GM21526 (cell line): ENCODE results near the gene AMH.
"Not testable (repeated sequence)": the region's sequence is repeated elsewhere in the genome, so short reads cannot be mapped to it uniquely, and the experiment has no call there.

Experiments
- ATAC-seq: cut with Tn5 transposase; IDR thresholded peaks from one replicate; pipeline ENCODE4 v1.9.1; 2021; ENCODE audit warnings: moderate library complexity; ENCODE audit not compliant: unreplicated experiment, low FRiP score

AMH gene

DNA sequence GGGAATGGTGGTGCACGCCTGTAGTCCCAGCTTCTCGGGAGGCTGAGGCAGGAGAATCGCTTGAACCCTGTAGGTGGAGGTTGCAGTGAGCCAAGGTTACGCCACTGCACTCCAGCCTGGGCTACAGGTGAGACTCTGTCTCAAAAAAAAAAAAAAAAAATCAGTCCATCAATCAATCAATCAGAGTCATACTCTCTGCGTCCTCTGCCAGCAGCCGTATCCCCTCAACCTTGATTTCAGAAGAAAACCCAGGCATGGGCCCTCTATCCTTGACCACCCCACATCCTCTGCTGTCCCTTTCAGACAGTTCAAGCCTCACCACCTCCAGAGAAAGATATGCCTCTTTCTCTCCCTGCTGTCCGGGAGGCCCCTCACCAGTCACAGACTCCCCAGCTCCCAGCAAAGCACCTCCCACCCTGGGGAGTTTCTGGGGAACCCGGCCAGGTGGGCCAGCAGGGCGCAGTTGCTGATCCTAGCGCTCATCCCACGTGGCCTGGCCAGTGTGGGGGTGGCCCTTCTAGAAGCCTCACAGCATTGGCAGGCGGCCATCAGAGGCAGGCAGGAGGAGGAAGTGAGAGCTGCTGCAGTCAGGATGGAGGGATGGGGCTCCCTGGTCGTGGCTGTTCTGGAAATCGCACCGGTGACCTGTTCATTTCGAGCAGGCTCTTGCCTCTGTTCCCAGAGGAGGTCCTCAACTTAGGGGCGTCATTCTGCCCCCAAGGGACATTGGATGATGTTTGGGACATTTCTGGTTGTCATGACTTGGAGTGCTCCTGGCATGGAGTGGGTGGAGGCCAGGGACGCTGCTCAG is 17.3 kb downstream of the AMH start:
- ATAC-seq = peak; percentile 28

DNA sequence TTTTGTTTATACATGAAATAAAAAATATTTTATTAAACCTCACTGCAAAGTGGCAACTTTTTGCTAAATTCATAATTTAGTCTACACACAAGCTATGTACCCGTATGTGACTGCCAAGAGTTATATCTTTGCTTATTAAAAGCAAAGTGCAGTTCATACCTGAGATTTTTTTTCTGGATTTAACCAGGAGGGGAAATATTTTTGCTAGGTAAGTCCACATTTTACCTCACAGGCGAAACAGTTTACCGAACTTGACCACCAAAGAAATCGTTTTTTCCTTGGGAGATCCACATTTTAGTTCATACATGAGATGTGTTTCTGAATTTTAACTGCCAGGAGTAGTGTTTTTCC is 19.3 kb downstream of the AMH start:
- ATAC-seq = no peak

DNA sequence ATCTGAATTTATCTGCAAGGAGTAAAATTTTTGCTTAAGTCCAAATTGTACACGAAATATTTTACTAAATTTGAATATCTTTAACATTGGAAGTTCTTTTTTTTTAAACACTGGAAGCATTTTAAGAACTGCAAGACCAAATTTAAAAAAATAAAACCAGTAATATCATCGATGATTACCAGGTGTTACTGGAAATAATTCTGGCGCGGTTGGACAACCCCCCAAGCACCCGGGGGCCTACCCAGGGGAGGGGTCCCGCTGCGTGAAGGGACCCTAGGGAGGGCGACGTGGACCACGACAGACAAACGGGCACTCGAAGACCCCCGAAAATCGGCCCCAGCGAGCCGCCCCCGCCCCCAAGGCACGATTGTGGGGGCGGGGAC is 19.7 kb downstream of the AMH start:
- no peak for ATAC-seq

DNA sequence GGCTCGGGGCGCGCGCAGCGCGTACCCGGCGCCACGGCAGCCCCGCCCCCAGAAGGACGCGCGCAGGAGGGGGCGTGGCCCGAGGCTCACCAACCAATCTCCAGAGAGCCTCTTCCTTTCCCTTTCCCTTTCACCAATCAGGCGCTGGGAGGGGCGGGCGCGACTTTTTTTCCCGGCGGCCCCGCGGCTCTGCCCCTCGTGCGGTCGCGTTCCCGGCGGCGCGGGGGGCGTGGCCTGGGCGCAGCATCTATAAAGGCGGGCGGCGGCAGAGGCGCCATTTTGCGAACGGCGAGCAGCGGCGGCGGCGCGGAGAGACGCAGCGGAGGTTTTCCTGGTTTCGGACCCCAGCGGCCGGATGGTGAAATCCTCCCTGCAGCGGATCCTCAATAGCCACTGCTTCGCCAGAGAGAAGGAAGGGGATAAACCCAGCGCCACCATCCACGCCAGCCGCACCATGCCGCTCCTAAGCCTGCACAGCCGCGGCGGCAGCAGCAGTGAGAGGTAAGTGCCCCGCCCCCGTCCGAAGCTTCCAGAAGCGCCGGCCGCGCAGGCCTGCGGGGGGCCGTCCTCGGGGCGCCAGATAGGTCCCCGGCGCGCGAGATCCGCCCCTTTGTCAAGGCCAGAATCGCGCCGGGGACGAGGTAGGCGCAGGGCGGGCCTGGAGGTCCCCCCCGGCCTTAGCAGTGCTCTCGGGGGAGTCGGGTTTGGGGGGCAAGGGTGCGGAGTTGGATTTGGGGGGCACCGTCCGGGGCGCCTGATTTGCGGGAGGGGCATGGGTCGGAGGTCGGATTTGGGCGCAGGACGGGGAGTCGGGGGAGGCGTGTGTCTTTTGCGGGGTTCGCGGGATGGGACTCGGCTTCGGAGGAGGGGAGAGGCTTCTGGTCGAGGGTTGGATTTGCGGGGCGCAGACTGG is 20.4 kb downstream of the AMH start:
- ATAC-seq = peak; percentile 43

DNA sequence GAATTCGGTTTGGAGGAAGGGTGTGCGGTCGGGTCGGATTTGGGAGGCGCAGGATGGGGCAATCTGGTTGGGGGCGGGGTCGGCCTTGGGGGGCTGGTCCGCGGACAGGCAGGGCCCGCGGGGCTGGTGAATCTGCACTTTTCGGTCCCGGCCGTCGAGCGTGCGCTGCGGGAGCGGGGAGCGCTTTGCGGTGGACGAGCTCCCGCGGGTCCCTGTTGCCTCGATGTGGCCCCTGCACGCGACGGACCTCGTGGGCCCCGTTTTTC is 21.0 kb downstream of the AMH start:
- ATAC-seq = no peak

DNA sequence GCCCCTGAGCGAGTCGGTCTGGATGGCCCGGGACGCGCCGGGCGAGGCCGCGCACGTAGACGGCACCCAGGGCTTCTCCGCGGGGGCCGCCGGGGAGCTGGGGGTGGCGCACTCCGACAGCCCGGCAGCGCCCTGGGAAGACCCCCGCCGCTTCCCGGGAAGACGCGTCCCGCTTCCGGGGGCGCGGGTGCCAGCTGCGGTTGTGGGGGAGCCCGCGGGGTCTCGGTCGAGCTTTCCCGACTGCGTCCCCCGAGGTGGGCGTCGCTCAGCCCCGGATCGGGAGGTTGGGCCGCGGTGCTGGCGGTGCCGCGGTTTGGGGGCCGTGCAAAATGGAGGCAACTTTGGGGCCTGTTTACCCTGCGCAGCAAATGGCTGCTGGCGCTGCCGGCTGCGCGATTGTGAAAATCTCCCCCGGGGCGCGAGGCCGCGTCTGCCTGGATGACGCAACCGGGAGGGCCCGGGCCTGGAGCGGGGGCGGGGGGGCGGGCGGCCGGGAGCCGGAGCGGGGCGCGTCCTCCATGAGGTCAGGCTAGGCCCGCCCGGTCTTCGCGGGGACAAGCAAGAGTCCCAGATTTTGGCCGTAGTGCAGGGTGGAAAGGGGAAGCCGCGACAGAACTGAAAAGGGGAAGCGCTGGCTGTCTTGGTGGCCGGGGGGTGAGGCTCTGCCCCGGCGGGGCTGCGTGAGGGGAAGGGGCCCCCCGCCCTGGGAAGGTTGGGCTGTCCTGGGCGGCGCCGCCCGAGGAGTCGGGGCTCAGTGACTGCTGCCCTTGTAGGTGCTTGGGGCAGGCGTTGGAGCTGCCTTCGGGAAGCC is 21.5 kb downstream of the AMH start:
- no peak for ATAC-seq

DNA sequence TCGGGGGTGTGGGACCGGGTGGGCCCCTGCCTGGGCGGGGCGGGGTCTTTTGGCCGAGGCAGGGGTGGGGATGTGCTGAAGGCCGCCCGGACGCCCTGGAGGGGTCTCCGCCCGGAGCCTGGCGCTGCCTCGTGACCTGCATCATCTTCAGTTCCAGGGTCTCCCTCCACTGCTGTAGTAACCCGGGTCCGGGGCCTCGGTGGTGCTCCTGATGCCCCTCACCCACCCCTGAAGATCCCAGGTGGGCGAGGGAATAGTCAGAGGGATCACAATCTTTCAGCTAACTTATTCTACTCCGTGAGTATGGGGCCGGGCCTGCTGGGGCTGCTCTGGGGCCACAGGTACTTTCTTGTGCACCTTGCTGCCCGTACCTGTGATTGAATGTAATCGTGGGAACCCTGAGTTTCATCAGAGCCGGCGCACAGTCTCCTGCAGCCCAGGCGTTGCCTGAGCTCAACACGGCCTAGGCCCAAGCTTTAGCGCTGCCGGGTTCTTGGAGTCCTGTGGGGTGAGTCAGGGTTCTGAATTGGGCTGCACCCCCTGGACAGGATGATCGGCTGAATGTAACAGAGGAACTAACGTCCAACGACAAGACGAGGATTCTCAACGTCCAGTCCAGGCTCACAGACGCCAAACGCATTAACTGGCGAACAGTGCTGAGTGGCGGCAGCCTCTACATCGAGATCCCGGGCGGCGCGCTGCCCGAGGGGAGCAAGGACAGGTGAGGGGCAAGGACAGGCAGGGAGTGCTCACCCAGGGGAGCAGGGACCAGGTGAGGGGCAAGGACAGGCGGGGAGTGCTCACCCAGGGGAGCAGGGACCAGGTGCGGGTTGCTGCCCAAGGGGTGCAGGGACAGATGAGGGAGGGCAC is 22.3 kb downstream of the AMH start:
- ATAC-seq = no peak

DNA sequence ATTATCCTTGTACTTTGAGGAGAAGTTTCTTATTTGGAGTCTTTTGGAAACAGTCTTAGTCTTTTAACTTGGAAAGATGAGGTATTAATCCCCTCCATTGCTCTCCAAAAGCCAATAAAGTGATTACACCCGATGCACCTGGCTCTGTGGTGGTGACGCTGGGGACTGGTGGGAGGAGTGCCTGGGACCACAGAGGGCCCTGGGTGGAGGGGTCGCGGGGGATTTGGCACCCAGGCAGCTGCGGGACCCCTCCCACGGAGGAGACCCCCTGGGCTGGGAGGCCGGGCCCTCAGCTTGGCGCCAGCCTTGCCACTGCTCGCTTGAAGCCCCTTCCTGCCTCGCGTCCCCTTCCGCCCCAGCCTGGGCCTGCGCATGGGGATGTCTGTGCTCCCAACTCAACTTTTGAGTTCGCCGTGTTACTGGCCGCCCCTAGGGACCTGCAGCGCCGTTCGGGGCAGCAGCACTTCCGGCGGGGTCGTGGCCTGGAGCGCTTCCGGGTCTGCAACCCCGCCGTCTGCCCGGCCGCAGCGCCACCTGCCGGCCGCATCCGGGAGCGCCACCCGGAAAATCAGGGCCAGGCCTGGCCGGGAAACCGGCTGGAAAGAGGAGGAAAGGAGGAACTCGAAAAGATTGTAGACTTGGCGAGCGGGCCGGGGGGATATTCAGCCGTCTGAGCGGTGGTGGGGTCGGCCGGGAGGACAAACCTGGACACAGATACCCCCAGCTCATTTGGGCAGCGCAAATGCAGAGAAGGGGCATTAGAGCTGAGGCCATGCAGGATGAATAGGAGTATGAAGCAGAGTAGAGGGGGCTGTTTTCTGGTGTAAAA is 24.4 kb downstream of the AMH start:
- ATAC-seq = no peak

DNA sequence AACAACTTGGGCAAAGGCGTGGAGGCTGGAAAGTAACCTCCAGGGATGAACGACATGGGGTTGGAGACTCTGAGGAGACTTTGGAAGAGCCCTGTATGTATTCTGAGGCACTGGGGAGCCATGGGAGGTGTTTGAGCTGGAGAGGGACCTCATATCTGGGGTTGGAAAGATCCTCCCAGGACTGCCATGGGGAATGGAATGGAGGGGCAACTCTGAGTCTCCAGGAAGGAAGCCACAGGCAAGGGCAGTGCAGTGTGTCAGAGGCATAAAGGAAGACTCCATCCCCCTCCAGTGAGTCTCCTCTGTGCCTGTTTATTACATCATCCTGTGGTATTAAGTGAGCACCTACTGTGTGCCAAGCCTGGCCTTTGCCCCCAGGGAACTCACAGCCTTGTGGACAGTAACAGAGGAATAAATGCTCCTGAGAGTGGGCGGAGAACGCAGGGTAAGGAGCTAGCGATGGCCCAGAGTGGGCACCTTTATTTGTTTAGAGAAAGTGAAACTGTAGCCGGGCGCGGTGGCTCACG is 25.1 kb downstream of the AMH start:
- no peak for ATAC-seq

DNA sequence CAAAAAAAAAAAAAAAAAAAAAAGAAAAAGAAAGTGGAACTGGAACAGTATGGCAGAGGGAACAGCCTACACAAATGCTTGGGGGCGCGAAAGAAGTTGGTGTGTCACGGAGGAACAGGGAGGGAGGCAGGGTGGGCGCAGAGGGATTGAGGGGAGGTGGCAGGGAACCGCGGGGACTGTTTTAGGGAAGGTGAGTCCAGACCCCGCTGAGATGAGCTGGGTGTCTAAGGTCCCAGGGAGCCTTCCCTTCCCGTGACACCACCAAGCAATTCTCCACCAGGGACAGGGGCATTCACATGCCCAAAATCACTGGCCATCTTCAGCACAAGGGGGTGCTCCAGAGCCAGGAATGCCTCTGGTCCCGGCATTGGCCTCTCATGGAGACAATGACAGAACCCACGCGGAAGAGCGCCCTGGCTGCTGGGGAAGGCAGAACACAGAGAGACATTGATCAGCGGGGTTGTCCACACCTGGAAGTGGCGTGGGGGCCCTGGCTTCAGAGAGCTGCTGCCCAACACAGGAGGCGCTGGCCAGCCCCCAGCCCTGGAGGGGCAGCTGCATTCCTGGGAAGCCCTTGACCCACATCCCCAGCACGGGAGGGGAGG is 25.9 kb downstream of the AMH start:
- ATAC-seq = no peak

DNA sequence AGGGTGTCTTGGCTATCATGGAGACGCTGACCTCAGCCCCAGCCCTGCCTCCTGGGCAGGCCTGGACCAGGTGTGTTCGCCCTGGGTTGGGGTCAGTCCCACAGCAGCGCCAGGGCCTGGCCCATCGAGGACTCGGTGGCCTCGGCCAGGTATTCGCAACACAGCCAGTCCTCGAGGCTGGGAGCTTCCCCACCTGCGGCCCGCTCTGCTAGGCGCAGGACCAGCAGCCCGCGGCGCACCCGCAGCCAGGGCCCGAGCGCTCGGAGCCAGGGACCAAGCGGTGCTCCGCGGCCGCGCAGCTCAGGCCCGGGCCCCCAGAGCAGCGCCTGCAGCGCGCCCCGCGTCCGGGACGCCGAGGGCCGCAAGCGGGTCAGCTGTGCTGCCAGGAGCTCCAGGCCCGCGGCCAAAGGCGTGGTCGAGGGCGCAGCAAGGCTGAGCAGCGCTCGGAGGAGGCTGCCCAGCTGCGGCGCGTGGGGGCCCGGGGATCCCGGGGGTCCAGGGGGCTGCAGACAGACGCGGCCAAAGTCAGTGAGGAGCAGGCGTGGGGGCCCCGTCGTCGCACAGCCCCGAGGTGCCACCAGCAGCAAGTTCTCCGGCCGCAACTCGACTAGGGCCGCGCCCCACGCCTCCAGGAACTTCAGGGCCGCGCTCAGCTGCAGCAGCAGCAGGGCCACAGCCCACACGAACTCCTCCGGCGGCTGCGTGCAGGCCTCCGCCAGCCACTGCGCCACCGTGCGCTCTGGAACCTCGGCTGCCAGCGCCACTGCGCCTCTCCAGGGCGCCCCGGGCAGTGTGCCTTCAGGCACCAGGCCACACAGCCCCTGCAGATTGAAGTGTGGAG is 26.7 kb downstream of the AMH start:
- no peak for ATAC-seq

DNA sequence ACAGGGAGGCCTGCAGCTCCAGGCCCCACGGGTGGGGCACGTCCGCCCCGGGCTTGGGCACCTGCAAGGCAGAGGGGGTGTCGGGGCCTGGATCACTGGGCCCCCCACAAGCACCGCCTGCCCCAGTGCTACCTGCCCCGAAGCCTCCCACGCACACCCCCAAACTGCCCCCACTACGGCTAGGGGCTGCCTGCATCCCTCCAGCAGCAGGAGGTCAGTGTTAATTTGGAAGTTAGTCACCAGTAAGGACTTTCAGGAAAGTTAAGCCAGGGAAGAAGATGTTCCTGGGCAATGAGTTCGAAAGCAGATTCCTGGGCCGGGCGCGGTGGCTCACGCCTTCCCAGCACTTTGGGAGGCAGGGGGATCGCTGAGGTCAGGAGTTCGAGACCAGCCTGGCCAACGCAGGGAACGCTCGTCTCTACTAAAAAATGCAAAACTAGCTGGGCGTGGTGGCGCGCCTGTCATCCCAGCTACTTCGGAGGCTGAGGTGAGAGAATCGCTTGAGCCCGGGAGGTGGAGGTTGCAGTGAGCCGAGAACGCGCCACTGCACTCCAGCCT is 27.4 kb downstream of the AMH start:
- ATAC-seq = no peak

DNA sequence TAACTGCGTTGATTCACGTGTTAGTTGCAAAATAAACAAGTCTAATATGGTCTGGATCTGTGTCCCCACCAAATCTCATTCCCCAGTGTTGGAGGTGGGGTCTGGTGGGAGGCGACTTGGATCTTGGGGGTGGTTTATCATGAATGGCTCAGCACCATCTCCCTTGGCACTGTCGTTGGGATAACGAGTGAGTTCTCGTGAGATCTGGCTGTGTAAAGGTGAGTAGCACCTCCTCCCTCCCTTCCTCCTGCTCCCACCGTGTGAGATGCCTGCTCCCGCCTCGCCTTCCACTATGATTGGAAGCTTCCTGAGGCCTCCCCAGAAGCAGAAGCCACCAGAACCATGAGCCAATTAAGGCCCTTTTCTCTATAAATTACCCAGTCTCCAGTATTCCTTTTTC is 28.0 kb downstream of the AMH start:
- ATAC-seq = no peak

DNA sequence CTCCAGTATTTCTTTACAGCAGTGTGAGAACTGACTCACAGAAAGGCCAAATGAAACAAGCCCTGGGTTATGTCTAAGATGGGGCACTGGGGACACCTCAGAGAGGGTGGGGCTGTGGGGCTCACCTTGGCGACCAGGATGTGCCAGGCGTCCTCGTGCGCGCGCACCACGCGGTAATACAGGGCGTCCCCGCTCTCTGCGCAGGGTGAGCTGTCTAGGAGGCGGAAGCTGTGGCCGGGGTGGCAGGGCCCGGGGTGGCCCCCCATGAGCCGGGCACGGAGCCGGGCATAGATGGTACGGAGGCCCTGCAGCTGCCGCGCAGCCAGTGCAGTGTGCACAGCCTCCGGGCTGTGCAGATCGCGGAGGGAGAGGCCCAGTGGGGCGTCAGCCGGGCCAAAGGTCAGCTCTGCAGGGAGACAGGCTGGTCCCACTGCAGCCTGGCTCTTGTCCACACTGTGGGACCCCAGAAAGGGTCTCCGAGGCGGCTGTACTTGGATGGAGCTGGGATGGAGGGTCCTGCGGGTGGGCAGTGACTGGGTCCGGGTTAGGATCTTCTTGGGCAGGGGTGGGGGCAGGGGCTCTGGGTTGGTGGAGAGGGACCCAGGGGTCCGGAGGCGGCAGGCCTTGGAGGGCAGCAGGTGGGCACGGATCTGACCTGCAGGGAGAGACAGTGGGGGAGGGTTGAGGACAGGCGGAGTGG is 29.5 kb downstream of the AMH start:
- ATAC-seq = no peak

DNA sequence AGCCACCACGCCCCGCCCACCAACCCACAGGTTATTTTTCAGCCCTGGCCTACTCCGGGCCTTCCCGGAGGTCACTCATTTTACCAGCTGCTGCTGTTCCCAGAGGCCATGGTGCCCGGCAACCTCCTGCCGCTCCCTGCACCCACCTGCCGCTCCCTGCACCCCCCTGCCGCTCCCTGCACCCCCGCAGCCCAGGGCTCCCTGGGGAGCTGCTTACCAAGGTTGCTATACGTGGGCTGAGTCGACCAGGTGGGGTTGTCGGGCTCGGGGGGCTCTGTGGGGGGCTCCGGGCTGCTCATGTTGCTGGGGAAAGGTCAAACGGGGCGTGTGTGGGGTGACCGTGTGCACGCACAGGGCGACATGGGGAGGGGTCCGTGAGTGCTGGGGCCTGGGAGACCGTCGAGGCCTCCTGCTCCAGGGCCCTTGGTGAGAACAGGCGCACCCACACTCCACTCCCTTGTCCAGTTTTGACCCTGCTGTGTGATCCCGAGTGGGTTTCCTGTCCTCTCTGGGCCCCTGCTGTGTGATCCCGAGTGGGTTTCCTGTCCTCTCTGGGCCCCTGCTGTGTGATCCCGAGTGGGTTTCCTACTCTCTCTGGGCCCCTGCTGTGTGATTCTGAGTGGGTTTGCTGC is 31.6 kb downstream of the AMH start:
- ATAC-seq = no peak

DNA sequence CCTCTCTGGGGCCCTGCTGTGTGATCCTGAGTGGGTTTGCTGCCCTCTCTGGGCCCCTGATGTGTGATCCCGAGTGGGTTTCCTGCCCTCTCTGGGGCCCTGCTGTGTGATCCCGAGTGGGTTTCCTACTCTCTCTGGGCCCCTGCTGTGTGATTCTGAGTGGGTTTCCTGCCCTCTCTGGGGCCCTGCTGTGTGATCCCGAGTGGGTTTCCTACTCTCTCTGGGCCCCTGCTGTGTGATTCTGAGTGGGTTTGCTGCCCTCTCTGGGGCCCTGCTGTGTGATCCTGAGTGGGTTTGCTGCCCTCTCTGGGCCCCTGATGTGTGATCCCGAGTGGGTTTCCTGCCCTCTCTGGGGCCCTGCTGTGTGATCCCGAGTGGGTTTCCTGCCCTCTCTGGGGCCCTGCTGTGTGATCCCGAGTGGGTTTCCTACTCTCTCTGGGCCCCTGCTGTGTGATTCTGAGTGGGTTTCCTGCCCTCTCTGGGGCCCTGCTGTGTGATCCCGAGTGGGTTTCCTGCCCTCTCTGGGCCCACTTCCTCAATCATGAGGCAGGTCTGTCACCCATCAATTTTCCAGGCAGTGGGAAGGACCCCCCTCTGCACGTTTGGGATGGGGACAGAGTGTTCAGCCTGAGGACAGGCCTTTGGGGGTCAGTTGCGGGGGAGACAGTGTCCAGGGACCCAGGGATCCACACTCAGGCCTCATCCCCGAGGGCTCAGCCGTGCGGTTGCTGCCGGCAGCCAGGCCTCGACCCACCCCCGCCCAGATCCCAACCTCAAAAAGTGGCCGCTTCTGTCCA is 32.3 kb downstream of the AMH start:
- ATAC-seq = not testable (repeated sequence)
